GM12874 (cell line): ENCODE measurements around the gene MRPL42.

Experiments
- TF ChIP-seq, protein P1 (sequence below): IDR thresholded peaks from 2 replicates; pipeline ENCODE4 v1.5.1; 2011; ENCODE audit warnings: low read depth, mild to moderate bottlenecking, control low read depth, low read length, moderate library complexity; ENCODE audit not compliant: insufficient read depth

The MRPL42 gene

DNA sequence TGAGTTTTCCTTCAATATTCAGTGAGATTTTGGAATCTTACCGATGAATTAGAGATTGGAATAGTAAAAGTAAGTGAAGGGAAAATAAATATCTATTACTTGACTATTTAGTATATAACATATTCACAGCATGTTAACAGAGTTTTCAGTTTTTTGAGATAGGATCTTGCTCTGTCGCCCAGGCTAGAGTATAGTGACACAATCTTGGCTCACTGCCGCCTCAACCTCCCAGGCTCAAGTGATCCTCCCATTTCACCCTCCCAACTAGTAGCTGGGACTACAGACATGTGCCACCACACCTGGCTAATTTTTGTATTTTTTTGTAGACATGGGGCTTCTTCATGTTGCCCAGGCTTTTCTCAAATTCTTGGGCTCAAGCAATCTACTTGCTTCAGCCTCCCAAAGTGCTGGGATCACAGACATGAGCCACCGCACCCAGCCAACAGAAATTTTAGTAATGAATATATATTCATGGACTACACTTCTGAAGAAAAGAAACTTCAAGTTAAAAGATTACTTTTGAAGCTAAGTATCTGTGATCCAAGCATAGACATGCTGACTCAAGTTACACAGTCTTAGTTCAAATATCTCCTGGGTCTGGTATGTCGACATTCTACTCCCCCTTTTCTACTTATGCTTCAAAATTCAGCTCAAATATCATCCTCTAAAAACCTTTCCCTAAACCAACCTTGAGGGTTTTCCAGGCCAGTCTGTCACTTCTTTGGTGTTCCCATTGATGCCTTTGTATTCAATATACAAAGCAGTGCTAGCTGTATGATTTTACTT lies 39.3 kb upstream of the MRPL42 start:
- TF ChIP-seq, protein P1, sequence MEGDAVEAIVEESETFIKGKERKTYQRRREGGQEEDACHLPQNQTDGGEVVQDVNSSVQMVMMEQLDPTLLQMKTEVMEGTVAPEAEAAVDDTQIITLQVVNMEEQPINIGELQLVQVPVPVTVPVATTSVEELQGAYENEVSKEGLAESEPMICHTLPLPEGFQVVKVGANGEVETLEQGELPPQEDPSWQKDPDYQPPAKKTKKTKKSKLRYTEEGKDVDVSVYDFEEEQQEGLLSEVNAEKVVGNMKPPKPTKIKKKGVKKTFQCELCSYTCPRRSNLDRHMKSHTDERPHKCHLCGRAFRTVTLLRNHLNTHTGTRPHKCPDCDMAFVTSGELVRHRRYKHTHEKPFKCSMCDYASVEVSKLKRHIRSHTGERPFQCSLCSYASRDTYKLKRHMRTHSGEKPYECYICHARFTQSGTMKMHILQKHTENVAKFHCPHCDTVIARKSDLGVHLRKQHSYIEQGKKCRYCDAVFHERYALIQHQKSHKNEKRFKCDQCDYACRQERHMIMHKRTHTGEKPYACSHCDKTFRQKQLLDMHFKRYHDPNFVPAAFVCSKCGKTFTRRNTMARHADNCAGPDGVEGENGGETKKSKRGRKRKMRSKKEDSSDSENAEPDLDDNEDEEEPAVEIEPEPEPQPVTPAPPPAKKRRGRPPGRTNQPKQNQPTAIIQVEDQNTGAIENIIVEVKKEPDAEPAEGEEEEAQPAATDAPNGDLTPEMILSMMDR = no peak

DNA sequence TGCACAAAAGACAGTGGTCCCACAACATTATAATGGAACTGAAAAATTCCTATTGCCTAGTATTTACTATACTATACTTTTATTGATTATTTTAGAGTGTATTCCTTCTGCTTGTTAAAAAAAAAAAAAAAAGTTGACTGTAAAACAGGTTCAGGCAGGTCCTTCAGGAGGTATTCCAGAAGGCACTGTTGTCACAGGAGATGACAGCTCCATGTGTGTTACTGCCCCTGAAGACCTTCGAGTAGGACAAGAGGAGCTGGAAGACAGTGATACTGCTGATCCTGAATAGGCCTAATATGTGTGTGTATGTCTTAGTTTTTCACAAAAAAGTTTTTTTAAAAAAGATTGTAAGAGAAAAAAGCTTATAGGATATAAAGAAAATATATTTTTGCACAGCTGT lies 37.9 kb upstream of the MRPL42 start:
- TF ChIP-seq, protein P1 = no peak

DNA sequence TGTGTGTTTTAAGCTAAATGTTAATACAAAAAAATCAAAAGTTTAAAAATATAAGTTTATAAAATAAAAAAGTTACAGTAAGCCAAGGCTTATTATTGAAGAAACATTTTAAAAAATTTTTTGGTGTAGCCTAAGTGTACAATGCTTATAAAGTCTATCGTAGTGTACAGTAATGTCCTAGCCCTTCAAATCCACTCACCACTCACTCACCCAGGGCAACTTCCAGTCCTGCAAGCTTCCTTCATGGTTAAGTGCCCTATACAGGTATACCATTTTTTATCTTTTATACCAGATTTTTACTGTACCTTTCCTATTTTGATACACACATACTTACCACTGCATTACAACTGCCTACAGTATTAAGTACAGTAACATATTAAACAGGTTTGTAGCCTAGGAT lies 37.5 kb upstream of the MRPL42 start:
- TF ChIP-seq, protein P1 = no peak

DNA sequence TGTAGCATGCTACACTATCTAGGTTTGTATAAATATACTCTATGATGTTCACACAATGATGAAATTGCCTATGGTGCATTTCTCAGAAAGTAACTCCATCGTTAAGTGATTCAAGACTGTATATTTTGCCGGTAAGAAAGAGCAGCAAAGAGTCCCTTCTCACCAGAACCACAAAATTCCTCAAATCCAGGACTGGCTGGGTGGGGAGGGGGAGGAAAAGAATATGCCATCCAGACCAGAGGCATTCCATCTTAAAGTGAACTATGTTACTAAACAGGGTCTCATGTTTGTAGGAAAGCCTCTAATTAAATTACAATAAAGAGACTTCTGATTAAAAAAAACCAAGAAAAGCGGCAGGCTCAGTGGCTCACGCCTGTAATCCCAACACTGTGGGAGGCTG lies 37.0 kb upstream of the MRPL42 start:
- TF ChIP-seq, protein P1 = no peak

DNA sequence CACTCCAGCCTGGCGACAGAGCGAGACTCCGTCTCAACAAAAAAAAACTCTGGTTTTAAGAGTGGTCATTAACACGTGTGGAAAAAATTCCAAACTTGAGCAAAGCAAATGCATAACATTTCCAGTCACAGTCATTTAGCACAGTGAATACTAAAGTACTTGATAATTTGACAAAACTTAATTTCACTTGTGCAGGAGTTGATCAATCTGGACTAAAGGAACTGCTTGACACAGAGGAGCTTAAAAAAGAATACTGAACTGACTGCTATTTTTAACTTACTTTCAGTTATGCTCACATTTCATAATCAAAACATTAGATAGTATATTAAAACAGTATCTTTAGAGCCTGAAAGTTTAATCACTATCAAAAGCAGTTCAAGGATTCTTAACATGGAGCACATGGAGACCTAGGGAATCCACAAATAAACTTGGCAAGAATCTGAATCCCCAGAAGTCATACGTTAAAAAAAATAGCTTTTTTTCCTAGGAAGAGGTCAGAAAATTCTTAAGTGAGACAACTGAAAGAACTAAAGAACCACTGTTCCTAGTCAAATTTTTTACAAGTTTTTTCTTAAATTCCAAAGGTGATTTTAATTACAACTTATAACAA lies 33.0 kb upstream of the MRPL42 start:
- TF ChIP-seq, protein P1 = no peak

DNA sequence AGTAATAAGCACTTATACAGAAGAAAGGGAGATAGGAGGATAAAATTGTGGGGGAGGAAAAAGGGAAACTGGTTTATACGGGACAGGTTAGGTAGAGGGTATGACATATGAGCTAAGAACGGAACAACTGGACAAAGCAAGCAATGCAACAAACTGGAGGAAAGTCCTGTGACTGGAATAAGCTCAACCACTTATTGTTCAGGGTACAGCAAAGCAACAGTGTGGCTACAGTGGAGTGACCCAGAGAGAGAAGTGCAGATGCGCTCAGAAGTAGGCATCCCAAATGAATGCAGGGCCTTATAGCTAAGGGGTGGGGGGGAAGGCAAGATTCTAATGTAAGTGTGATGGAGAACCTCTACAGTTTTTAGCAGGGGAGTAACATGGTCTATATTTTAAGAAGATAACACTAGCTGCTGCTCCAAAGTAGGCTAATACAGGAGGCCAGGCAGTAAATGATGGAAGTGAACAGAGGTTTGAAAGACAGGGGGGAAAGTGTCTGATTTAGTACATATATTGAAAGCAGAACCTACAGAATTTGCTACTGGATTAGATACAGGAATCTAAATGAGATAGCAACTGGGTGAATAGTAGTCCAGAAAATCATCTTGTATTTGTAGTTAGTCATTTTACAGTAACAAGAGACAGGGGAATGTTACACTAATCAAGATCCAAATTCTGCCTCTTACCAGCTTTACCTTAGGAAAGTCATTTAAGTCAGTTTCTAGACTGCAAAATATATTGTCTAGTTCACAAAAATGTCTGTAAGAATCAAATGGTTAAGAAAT lies 28.9 kb upstream of the MRPL42 start:
- TF ChIP-seq, protein P1 = no peak
